HCT116 (cell line): ENCODE results near the gene ARSB.

Experiments used
- CEBPB ChIP-seq: IDR thresholded peaks from 2 replicates; pipeline ENCODE4 v1.6.1; 2012; ENCODE audit warnings: low read depth
- EZH2 ChIP-seq: fragments of 200-600 bp; sonication (generic); IDR thresholded peaks from 2 replicates; pipeline ENCODE4 v1.6.1; 2017; ENCODE audit warnings: antibody characterized with exemption, mixed run types
- JUND ChIP-seq: IDR thresholded peaks from 2 replicates; pipeline ENCODE4 v1.6.1; 2012
- POLR2A ChIP-seq: IDR thresholded peaks from 2 replicates; pipeline ENCODE4 v1.7.0; 2011; ENCODE audit warnings: borderline replicate concordance; ENCODE audit not compliant: insufficient read depth, insufficient read length; ENCODE audit errors: extremely low read depth
- SRF ChIP-seq: IDR thresholded peaks from 2 replicates; pipeline ENCODE4 v1.6.1; 2012; ENCODE audit warnings: low read depth

DNA sequence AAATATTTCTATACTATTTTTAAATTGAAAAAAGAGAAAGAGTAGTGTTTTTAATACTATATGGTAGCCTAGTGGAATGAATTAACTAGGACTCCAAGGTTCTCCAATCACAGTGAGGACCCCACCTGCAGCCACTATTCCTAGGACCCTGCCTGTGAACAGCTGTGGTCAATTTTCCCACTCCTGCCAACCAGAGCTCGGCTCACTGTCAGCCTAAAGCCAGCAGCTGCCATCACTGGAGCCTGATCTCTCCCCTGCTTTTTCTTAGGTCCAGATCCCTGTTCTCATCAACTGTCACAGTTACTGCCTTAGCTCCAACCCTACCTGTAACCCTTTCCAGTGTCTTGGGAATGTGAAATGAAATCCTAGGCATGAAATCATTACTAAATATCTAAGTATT, 25.3 kb downstream of the ARSB start:
- TF ChIP-seq POLR2A (no peak), EZH2 (no peak), JUND (no peak), SRF (no peak), CEBPB (no peak)
